HCT116 (cell line): ENCODE data around the gene BCAP31. TPM values are rescaled to one million over a fixed set of nuclear protein-coding genes. Genes with fewer than 3 reads are reported as not detected.

Source experiments
- ATAC-seq: fragments of 200-7000 bp; cut with Tn5 transposase; 2 replicates; pipeline ENCODE4 v1.9.1; 2020; ENCODE audit warnings: mild to moderate bottlenecking, moderate library complexity
- BruUV-seq: library from RNA; stranded (reverse); fragments of 400-500 nt; replicated peaks from 2 replicates; lab custom pipeline; 2021; lab: Mats Ljungman, UMichigan
- CTCF ChIA-PET: fragments of 300-600 bp; sonication (Branson Sonifier 250); formaldehyde crosslinking; loops from one replicate; lab custom pipeline; 2021; ENCODE audit warnings: antibody characterized with exemption; lab: Charles Lee
- POLR2A ChIA-PET: fragments of 300-600, 350-600 bp; sonication (Branson Sonifier 250); formaldehyde crosslinking; loops from one replicate; lab custom pipeline; 2021; ENCODE audit warnings: antibody characterized with exemption; lab: Charles Lee
- RAD21 ChIA-PET, 2 experiments: fragments of 300-600 bp; sonication (Branson Sonifier 250); formaldehyde crosslinking; loops; one replicate each; lab custom pipeline; 2023; ENCODE audit warnings: low total read pairs in 2 of 2; ENCODE audit not compliant: uncharacterized antibody in 2 of 2, unreplicated experiment in 2 of 2, low non-redundant PET in 1 of 2; lab: Charles Lee
- DNase-seq: peaks from one replicate; pipeline ENCODE4 v3.0.0-alpha.2; 2010; ENCODE audit warnings: low read depth, low spot score
- H2AFZ ChIP-seq: fragments of 200-600 bp; shearing (Covaris generic), sonication (generic); 2 replicates; pipeline ENCODE4 v1.6.1; 2017; ENCODE audit warnings: low read depth, mixed run types, mixed read lengths, antibody characterized with exemption, low read length; ENCODE audit not compliant: poor library complexity, severe bottlenecking
- H3K27ac ChIP-seq: 2 replicates; pipeline ENCODE4 v1.5.1; 2012; ENCODE audit warnings: low read depth, low read length
- H3K27me3 ChIP-seq: fragments of 200-600 bp; sonication (generic); 2 replicates; pipeline ENCODE4 v1.6.1; 2016; ENCODE audit warnings: mixed run types, low read length, mixed read lengths; ENCODE audit not compliant: insufficient read depth
- H3K36me3 ChIP-seq, 2 experiments: fragments of 200-500 bp in 1 of 2; fragments of 200-600 bp in 1 of 2; sonication (Bioruptor generic) in 1 of 2; sonication (generic) in 1 of 2; 2 replicates each; pipeline versions ENCODE4 v1.5.1 to v1.6.1; 2014 to 2016; ENCODE audit warnings: low read length in 2 of 2, inconsistent platforms in 1 of 2, mixed read lengths in 1 of 2, mixed run types in 1 of 2; ENCODE audit not compliant: insufficient read depth in 2 of 2, control insufficient read depth in 1 of 2
- H3K4me1 ChIP-seq, 2 experiments: fragments of 200-600 bp in 1 of 2; sonication (generic) in 1 of 2; 2 replicates each; pipeline versions ENCODE4 v1.5.1 to v1.6.1; 2012 to 2017; ENCODE audit warnings: low read length in 2 of 2, inconsistent platforms in 1 of 2, mild to moderate bottlenecking in 1 of 2, mixed read lengths in 1 of 2, mixed run types in 1 of 2, moderate library complexity in 1 of 2; ENCODE audit not compliant: insufficient read depth in 2 of 2, control insufficient read depth in 1 of 2
- H3K4me2 ChIP-seq: fragments of 200-600 bp; sonication (generic); 2 replicates; pipeline ENCODE4 v1.6.1; 2017; ENCODE audit warnings: mixed run types, low read length, mixed read lengths
- H3K4me3 ChIP-seq, 2 experiments: fragments of 200-600 bp in 1 of 2; sonication (generic) in 1 of 2; replicated peaks in 1 of 2; 2 replicates each; pipeline ENCODE4 v1.5.1; 2011 to 2016; ENCODE audit warnings: low read length in 2 of 2, control low read depth in 1 of 2, low read depth in 1 of 2, mild to moderate bottlenecking in 1 of 2, mixed read lengths in 1 of 2, mixed run types in 1 of 2
- H3K79me2 ChIP-seq: fragments of 200-600 bp; sonication (generic); 2 replicates; pipeline ENCODE4 v1.6.1; 2017; ENCODE audit warnings: mild to moderate bottlenecking, mixed run types, low read length, moderate library complexity, mixed read lengths; ENCODE audit not compliant: insufficient read depth
- H3K9ac ChIP-seq: fragments of 200-600 bp; sonication (generic); 2 replicates; pipeline ENCODE4 v1.6.1; 2016; ENCODE audit warnings: low read length, mixed read lengths
- H3K9me2 ChIP-seq: fragments of 200-600 bp; sonication (generic), shearing (Covaris generic); 2 replicates; pipeline ENCODE4 v1.6.1; 2017; ENCODE audit warnings: mixed run types, mild to moderate bottlenecking, moderate library complexity; ENCODE audit not compliant: insufficient read depth
- H3K9me3 ChIP-seq, 2 experiments: fragments of 200-500 bp in 1 of 2; fragments of 200-600 bp in 1 of 2; sonication (Bioruptor generic) in 1 of 2; sonication (generic) in 1 of 2; 2 replicates each; pipeline ENCODE4 v1.6.1; 2014 to 2017; ENCODE audit warnings: low read length in 2 of 2, mixed read lengths in 2 of 2, inconsistent platforms in 1 of 2, low read depth in 1 of 2, mild to moderate bottlenecking in 1 of 2, mixed run types in 1 of 2, moderate library complexity in 1 of 2; ENCODE audit not compliant: control insufficient read depth in 1 of 2, insufficient read depth in 1 of 2
- H4K20me1 ChIP-seq: fragments of 200-600 bp; sonication (generic), shearing (Covaris generic); 2 replicates; pipeline ENCODE4 v1.6.1; 2017; ENCODE audit warnings: mixed run types, mild to moderate bottlenecking, moderate library complexity; ENCODE audit not compliant: insufficient read depth
- CEBPB ChIP-seq: IDR thresholded peaks from 2 replicates; pipeline ENCODE4 v1.6.1; 2012; ENCODE audit warnings: low read depth
- CTCF ChIP-seq, 3 experiments: fragments of 200-600 bp in 1 of 3; sonication (generic) in 1 of 3; IDR thresholded peaks in 2 of 3; conservative IDR thresholded peaks in 1 of 3; 2 replicates each; pipeline ENCODE4 v1.5.1; 2012 to 2017; ENCODE audit warnings: low read depth in 2 of 3, low read length in 2 of 3, antibody characterized with exemption in 1 of 3, borderline replicate concordance in 1 of 3, control low read depth in 1 of 3, mild to moderate bottlenecking in 1 of 3, mixed read lengths in 1 of 3, mixed run types in 1 of 3, moderate library complexity in 1 of 3; ENCODE audit not compliant: insufficient read depth in 1 of 3
- ELF1 ChIP-seq: IDR thresholded peaks from 2 replicates; pipeline ENCODE4 v1.6.1; 2012; ENCODE audit warnings: low read depth, borderline replicate concordance
- POLR2A ChIP-seq: IDR thresholded peaks from 2 replicates; pipeline ENCODE4 v1.7.0; 2011; ENCODE audit warnings: borderline replicate concordance; ENCODE audit not compliant: insufficient read depth, insufficient read length; ENCODE audit errors: extremely low read depth
- SIN3A ChIP-seq: IDR thresholded peaks from 2 replicates; pipeline ENCODE4 v1.6.1; 2012; ENCODE audit warnings: low read depth
- SRF ChIP-seq: IDR thresholded peaks from 2 replicates; pipeline ENCODE4 v1.6.1; 2012; ENCODE audit warnings: low read depth
- TCF7L2 ChIP-seq: IDR thresholded peaks from 2 replicates; pipeline ENCODE4 v1.7.0; 2011; ENCODE audit warnings: borderline replicate concordance, inconsistent platforms; ENCODE audit not compliant: insufficient read depth, insufficient read length; ENCODE audit errors: extremely low read depth
- intact Hi-C: fragments of 100-400 bp; cut with micrococcal nuclease; formaldehyde crosslinking; loops from 2 replicates; pipeline ENCODE4 v1.10.0; 2022
- total RNA-seq: library from RNA; stranded (reverse); gene quantifications from one replicate; pipeline ENCODE4 v1.2.1, GENCODE V29; 2021; ENCODE audit not compliant: unreplicated experiment

The BCAP31 gene
- total RNA-seq, 1 experiment from 2014 or later, result 185 TPM

- peak overlapping the region; percentile 84 for H3K4me2 ChIP-seq
- peak overlapping the region; percentile 70 for H3K27ac ChIP-seq
- peaks cover 17 to 23% of the 10 kb centered on the region in 2 experiments; a peak in 3 of 4 replicates for H3K36me3 ChIP-seq
- no peak overlapping the region for H2AFZ ChIP-seq
- no peak for DNase-seq
- CTCF ChIA-PET, result no interaction called here
- intact Hi-C loops, result no loop called here
- peak overlapping the region; percentile 74 for H3K9ac ChIP-seq
- H3K4me1 ChIP-seq, result peaks cover 35 to 42% of the 10 kb centered on the region in 2 experiments
- BruUV-seq, result no TSS peak
- peak overlapping the region; percentile 64 to 70 for H3K4me3 ChIP-seq
- H3K9me2 ChIP-seq, result no peaks in the 10 kb centered on the region
- no peaks in the 10 kb centered on the region for H4K20me1 ChIP-seq
- RAD21 ChIA-PET, result no interaction called here
- no peak for TF ChIP-seq POLR2A
- TF ChIP-seq TCF7L2, result no peak
- TF ChIP-seq ELF1, result no peak
- no peak for ATAC-seq
- peaks cover 51% of the 10 kb centered on the region for H3K79me2 ChIP-seq
- POLR2A ChIA-PET, result no interaction called here
- no peaks in the 10 kb centered on the region for H3K9me3 ChIP-seq
- H3K27me3 ChIP-seq, result no peaks in the 10 kb centered on the region
Observed at GRCh38 chrX:153722704-153723350, 1.4 kb downstream of the BCAP31 start.

DNA sequence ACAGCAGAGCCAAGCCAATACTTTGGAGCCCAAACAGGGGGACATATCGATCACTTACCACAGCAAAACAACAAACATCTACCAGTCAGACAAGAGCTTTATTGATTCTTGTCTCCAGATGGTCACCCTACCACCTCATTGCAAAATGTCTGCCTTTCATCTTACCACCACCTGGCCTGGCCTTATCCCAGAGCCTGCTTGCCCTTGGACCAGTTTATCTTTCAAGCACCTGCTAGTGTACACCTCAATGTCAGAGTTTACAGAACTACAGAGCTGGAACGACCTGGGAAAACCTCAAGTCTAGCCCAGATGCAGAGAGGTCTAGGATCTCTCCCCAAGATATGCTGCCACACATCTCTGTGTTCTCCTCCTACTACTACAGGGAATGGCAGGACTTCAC lies 4.5 kb downstream of the BCAP31 start:
- Histone ChIP-seq H3K9ac (no peak overlapping the region), H3K36me3 (peaks cover 25 to 30% of the 10 kb centered on the region in 2 experiments; a peak in 3 of 4 replicates), H3K27ac (no peak overlapping the region)
- intact Hi-C loops, result no loop called here
- no TSS peak for BruUV-seq
- TF ChIP-seq CTCF (IDR thresholded peaks at IDR 0.05 in 2 of 3, conservative IDR thresholded peaks at IDR 0.05 in 1 of 3; ENCODE audit: borderline replicate concordance in 1 of 3, insufficient read depth in 1 of 3, low read depth in 2 of 3, low read length in 2 of 3) (no peak), SRF (no peak), CEBPB (no peak), ELF1 (no peak), POLR2A (no peak), SIN3A (no peak)
- TF ChIP-seq, all 23 proteins: peak for 0
- no peaks in the 10 kb centered on the region for H3K27me3 ChIP-seq
- POLR2A ChIA-PET, result no interaction called here
- H3K4me2 ChIP-seq, result no peak overlapping the region
- ATAC-seq, result no peak
- H3K9me2 ChIP-seq, result no peaks in the 10 kb centered on the region
- CTCF ChIA-PET, result no interaction called here
- no peak for DNase-seq
- RAD21 ChIA-PET, result no interaction called here
- no peak overlapping the region for H2AFZ ChIP-seq
- no peaks in the 10 kb centered on the region for H3K9me3 ChIP-seq
- H3K79me2 ChIP-seq, result peaks cover 59% of the 10 kb centered on the region
- H3K4me3 ChIP-seq, result no peak overlapping the region
- H3K4me1 ChIP-seq, result peaks cover 7 to 11% of the 10 kb centered on the region in 2 experiments; a peak in 2 of 4 replicates
- H4K20me1 ChIP-seq, result no peaks in the 10 kb centered on the region
